Lung (tissue), 12 donors: ENCODE results near the gene TUG1. TPM values are rescaled to one million over a fixed set of nuclear protein-coding genes. Genes with fewer than 3 reads are reported as not detected.

Experiments used
- ATAC-seq: fragments of 200-7000 bp; cut with Tn5 transposase; one replicate; pipeline ENCODE4 v1.9.1; 2020; ENCODE audit warnings: moderate number of reproducible peaks; ENCODE audit not compliant: insufficient read depth, low FRiP score
- DNase-seq, 3 donors: peaks; one replicate each; pipeline ENCODE4 v3.0.0-alpha.2; 2013 to 2017
- H3K27ac ChIP-seq, 2 donors: one replicate each; pipeline ENCODE4 v1.5.1; 2013; ENCODE audit warnings: mild to moderate bottlenecking in 2 of 2, moderate library complexity in 2 of 2, control low read depth in 1 of 2, inconsistent platforms in 1 of 2, low read depth in 1 of 2, low read length in 1 of 2
- H3K27me3 ChIP-seq, 3 donors: one replicate each; pipeline ENCODE4 v1.5.1; 2013; ENCODE audit warnings: low read length in 2 of 3; ENCODE audit not compliant: control insufficient read depth in 3 of 3, insufficient read depth in 3 of 3
- H3K36me3 ChIP-seq, 4 donors: one replicate each; pipeline ENCODE4 v1.5.1; 2013; ENCODE audit warnings: low read length in 4 of 4, mild to moderate bottlenecking in 1 of 4, moderate library complexity in 1 of 4; ENCODE audit not compliant: control insufficient read depth in 4 of 4, insufficient read depth in 4 of 4
- H3K4me1 ChIP-seq, 5 donors: one replicate each; pipeline ENCODE4 v1.5.1; 2013; ENCODE audit warnings: low read length in 5 of 5, mild to moderate bottlenecking in 2 of 5, moderate library complexity in 1 of 5; ENCODE audit not compliant: control insufficient read depth in 5 of 5, insufficient read depth in 5 of 5
- H3K4me3 ChIP-seq: one replicate; pipeline ENCODE4 v1.5.1; 2013; ENCODE audit warnings: mild to moderate bottlenecking, control low read depth, moderate library complexity
- H3K9ac ChIP-seq, 2 donors: one replicate each; pipeline ENCODE4 v1.5.1; 2013; ENCODE audit warnings: low read length in 2 of 2, control low read depth in 1 of 2; ENCODE audit not compliant: insufficient read depth in 1 of 2
- H3K9me3 ChIP-seq, 4 donors: one replicate each; pipeline ENCODE4 v1.5.1; 2013; ENCODE audit warnings: low read length in 3 of 4, mild to moderate bottlenecking in 1 of 4, moderate library complexity in 1 of 4; ENCODE audit not compliant: control insufficient read depth in 4 of 4, insufficient read depth in 3 of 4
- WGBS, 2 donors: extraction: QIAGEN DNeasy Blood & Tissue Kit; methylation state at CpG; one replicate each; pipeline ENCODE4 v1.1.7; 2013; 5-methylcytosine and 5-hydroxymethylcytosine counted together
- polyA plus RNA-seq, 2 donors: library from polyadenylated mRNA; stranded (reverse); fragments of 200-250 nt; gene quantifications; one replicate each; pipeline ENCODE4 v1.2.1, GENCODE V29; 2013
- total RNA-seq, 2 donors: library from RNA; depleted of rRNA in 1 of 2; stranded (reverse); fragments of >200 nt in 1 of 2; gene quantifications; one replicate each; pipeline ENCODE4 v1.2.1, GENCODE V29; 2014 to 2021
- TF ChIP-seq, protein P1 (sequence below): IDR thresholded peaks from 2 replicates; pipeline ENCODE4 v1.5.1; 2012; ENCODE audit warnings: mild to moderate bottlenecking; ENCODE audit errors: control extremely low read depth, extremely low read depth
- donor health status: control.
- donor health status: control.
- donor health status: Bipolar disorder and iron deficiency.
- donor health status: healthy.
- donor health status: DM: yes; HTN: yes; CAD: no.

The TUG1 gene
- total and polyA plus RNA-seq, 4 donors = 24.3 to 147 (median 40.2) TPM

DNA sequence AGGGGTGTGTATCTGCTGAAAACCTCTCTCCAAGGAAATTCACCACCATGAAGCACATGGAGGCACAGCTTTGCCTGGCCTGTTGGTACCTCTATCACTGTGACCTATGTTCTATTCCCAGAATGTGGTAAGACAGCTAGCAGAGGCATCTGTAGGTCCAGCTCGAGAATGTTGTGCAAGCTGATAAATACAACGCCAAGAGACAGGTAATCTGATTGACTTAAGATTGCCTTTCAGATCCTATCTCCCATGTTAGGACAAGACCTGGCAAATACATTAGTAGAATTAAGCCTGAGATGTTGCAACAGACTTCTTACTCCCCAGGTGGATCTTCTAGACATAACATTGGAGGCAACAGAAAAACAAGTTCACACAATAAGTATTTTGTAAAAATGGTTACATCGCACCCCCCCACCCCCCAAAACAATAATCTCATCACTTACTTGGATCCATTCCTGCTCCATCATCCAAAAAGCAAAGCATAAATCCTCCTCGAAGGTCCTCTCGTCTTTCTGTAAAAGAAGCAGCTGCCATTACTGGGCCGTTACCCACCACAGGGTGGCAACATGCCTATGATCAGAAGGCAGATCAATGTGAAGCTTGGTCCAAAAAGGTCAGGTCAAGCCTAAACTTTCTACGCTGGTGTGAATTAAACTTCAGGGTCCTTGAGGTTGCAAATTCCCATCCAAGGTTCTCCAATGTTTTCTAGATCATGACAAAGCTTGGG is 19.0 kb upstream of the TUG1 start:
- ATAC-seq (no peak), DNase-seq (no peak)
- no peak overlapping the region for H3K27ac ChIP-seq
- peaks cover 38 to 56% (median 44%) of the 10 kb centered on the region in 4 donors for H3K36me3 ChIP-seq
- 89 to 92% methylated on average over 7 of the region's 7 CpGs for WGBS, 2 donors
- H3K27me3 ChIP-seq = no peaks in the 10 kb centered on the region
- no peak overlapping the region for H3K9ac ChIP-seq
- H3K4me3 ChIP-seq = no peak overlapping the region
- TF ChIP-seq, protein P1, sequence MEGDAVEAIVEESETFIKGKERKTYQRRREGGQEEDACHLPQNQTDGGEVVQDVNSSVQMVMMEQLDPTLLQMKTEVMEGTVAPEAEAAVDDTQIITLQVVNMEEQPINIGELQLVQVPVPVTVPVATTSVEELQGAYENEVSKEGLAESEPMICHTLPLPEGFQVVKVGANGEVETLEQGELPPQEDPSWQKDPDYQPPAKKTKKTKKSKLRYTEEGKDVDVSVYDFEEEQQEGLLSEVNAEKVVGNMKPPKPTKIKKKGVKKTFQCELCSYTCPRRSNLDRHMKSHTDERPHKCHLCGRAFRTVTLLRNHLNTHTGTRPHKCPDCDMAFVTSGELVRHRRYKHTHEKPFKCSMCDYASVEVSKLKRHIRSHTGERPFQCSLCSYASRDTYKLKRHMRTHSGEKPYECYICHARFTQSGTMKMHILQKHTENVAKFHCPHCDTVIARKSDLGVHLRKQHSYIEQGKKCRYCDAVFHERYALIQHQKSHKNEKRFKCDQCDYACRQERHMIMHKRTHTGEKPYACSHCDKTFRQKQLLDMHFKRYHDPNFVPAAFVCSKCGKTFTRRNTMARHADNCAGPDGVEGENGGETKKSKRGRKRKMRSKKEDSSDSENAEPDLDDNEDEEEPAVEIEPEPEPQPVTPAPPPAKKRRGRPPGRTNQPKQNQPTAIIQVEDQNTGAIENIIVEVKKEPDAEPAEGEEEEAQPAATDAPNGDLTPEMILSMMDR = no peak
- H3K9me3 ChIP-seq = no peaks in the 10 kb centered on the region
- H3K4me1 ChIP-seq = peaks cover 0 to 3% (median 0%) of the 10 kb centered on the region in 5 donors

DNA sequence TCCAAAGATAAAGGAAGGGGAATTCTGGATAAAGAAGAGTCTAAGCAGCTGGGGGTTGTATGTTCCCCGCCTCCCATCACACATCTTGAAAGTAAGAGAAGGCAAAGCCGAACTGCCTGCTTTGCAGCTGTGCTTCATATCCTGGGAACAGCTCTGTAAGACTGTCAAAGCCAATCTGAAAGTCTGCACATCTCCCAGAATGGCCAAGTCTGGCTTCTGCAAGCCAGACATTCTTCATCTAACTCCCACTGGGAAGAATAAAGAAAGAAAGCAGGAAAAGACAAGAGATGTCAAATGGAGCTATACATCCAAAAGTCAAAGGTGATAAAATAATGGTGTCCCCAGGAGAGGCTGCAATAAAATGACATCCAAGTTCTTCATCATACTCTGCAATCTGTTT is 15.9 kb upstream of the TUG1 start:
- DNase-seq (no peak), ATAC-seq (no peak)
- TF ChIP-seq, protein P1 = no peak
- H3K27ac ChIP-seq = no peak overlapping the region
- H3K27me3 ChIP-seq = no peaks in the 10 kb centered on the region
- 94% methylated on average over 2 of the region's 2 CpGs for WGBS, 2 donors
- H3K4me1 ChIP-seq = peaks cover 0 to 4% (median 2%) of the 10 kb centered on the region in 5 donors
- H3K9me3 ChIP-seq = no peaks in the 10 kb centered on the region
- peaks cover 24 to 46% (median 34%) of the 10 kb centered on the region in 4 donors for H3K36me3 ChIP-seq
- no peak overlapping the region for H3K4me3 ChIP-seq
- H3K9ac ChIP-seq = no peak overlapping the region

DNA sequence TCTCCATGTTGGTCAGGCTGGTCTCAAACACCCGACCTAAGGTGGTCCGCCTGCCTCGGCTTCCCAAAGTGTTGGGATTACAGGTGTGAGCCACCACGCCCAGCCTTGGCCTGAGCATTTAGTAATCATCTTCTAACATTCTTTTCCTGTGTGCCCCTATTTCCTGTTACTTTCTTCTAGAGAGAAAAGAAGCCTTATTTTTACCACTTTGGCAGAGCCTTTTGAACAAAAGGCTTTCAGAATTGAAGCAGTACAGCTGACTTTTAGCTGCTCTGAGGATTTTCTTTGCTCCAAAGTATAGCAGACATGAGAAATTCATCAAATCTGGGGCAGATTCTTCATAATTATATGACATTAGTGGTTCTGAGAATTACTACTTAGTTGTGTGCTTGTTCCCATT is 13.9 kb upstream of the TUG1 start:
- no peak for ATAC-seq
- H3K9me3 ChIP-seq = no peaks in the 10 kb centered on the region
- H3K36me3 ChIP-seq = peaks cover 9 to 28% (median 22%) of the 10 kb centered on the region in 4 donors
- 93 to 97% methylated on average over 4 of the region's 4 CpGs for WGBS, 2 donors
- TF ChIP-seq, protein P1 = no peak
- DNase-seq = no peak
- no peak overlapping the region for H3K9ac ChIP-seq
- no peak overlapping the region for H3K4me3 ChIP-seq
- no peak overlapping the region for H3K27ac ChIP-seq
- H3K4me1 ChIP-seq = peaks cover 0 to 12% (median 2%) of the 10 kb centered on the region in 5 donors
- H3K27me3 ChIP-seq = no peaks in the 10 kb centered on the region
